ENCODE measurements around the gene FSTL3.
A peak's percentile ranks its signal among the peaks of the same experiment; 100 is the strongest.
"Not testable (repeated sequence)": the region's sequence is repeated elsewhere in the genome, so short reads cannot be mapped to it uniquely, and the experiment has no call there.

Gene FSTL3

GRCh38 chr19:694481-695351 lies 18.5 kb downstream of the FSTL3 start:
- Histone ChIP-seq H3K36me3 (ENCODE audit: control insufficient read depth in 1 of 2, insufficient read depth in 2 of 2, low read length in 2 of 2) (no peaks in the 10 kb centered on the region), H3K9me3 (ENCODE audit: control insufficient read depth in 1 of 2, low read length in 2 of 2) (no peaks in the 10 kb centered on the region), H3K27ac (ENCODE audit: low read length) (no peak overlapping the region), H3K4me3 (ENCODE audit: low read depth in 1 of 2, low read length in 2 of 2) (no peak overlapping the region), H3K27me3 (ENCODE audit: low read depth, low read length) (peaks cover 3% of the 10 kb centered on the region), H3K4me1 (ENCODE audit: control insufficient read depth in 1 of 2, insufficient read depth in 2 of 2, low read length in 2 of 2) (no peaks in the 10 kb centered on the region)

GRCh38 chr19:695352-695949 lies 19.3 kb downstream of the FSTL3 start, which contains the start of gene PRSS57:
Gene PRSS57, minus strand, starts transcription at chr19:695452. Its CDS starts 22 bp downstream, at chr19:695430.
- H3K36me3 ChIP-seq (ENCODE audit: control insufficient read depth in 1 of 2, insufficient read depth in 2 of 2, low read length in 2 of 2): no peaks in the 10 kb centered on the region
- no peak within 1 kb of the TSS for H3K27ac ChIP-seq (ENCODE audit: low read length)
- no peaks in the 10 kb centered on the region for H3K4me1 ChIP-seq (ENCODE audit: control insufficient read depth in 1 of 2, insufficient read depth in 2 of 2, low read length in 2 of 2)
- H3K27me3 ChIP-seq (ENCODE audit: low read depth, low read length): peaks cover 3% of the 10 kb centered on the region
- H3K4me3 ChIP-seq (ENCODE audit: low read depth in 1 of 2, low read length in 2 of 2): no peak within 1 kb of the TSS
- no peaks in the 10 kb centered on the region for H3K9me3 ChIP-seq (ENCODE audit: control insufficient read depth in 1 of 2, low read length in 2 of 2)

GRCh38 chr19:698529-698928 lies 22.3 kb downstream of the FSTL3 start:
- not testable (repeated sequence) for H3K36me3 ChIP-seq (ENCODE audit: control insufficient read depth in 1 of 2, insufficient read depth in 2 of 2, low read length in 2 of 2)

GRCh38 chr19:699885-700284 lies 23.7 kb downstream of the FSTL3 start:
- H3K36me3 ChIP-seq (ENCODE audit: control insufficient read depth in 1 of 2, insufficient read depth in 2 of 2, low read length in 2 of 2); H3K4me3 ChIP-seq (ENCODE audit: low read depth in 1 of 2, low read length in 2 of 2); H3K27ac ChIP-seq (ENCODE audit: low read length); H3K4me1 ChIP-seq (ENCODE audit: control insufficient read depth in 1 of 2, insufficient read depth in 2 of 2, low read length in 2 of 2); H3K9me3 ChIP-seq (ENCODE audit: control insufficient read depth in 1 of 2, low read length in 2 of 2); H3K27me3 ChIP-seq (ENCODE audit: low read depth, low read length): not testable (repeated sequence)

More at GRCh38 chr19:698529-698928, 22.3 kb downstream of the FSTL3 start:
- H3K27ac ChIP-seq (ENCODE audit: low read length); H3K9me3 ChIP-seq (ENCODE audit: control insufficient read depth in 1 of 2, low read length in 2 of 2); H3K4me3 ChIP-seq (ENCODE audit: low read depth in 1 of 2, low read length in 2 of 2); H3K27me3 ChIP-seq (ENCODE audit: low read depth, low read length); H3K4me1 ChIP-seq (ENCODE audit: control insufficient read depth in 1 of 2, insufficient read depth in 2 of 2, low read length in 2 of 2): not testable (repeated sequence)

GRCh38 chr19:702847-703246 lies 26.7 kb downstream of the FSTL3 start:
- not testable (repeated sequence) for H3K27me3 ChIP-seq (ENCODE audit: low read depth, low read length); H3K4me1 ChIP-seq (ENCODE audit: control insufficient read depth in 1 of 2, insufficient read depth in 2 of 2, low read length in 2 of 2); H3K36me3 ChIP-seq (ENCODE audit: control insufficient read depth in 1 of 2, insufficient read depth in 2 of 2, low read length in 2 of 2); H3K9me3 ChIP-seq (ENCODE audit: control insufficient read depth in 1 of 2, low read length in 2 of 2); H3K4me3 ChIP-seq (ENCODE audit: low read depth in 1 of 2, low read length in 2 of 2); H3K27ac ChIP-seq (ENCODE audit: low read length)

- peaks cover 0 to 5% of the 10 kb centered on the region in 2 donors for H3K4me1 ChIP-seq (ENCODE audit: control insufficient read depth in 1 of 2, insufficient read depth in 2 of 2, low read length in 2 of 2)
- H3K9me3 ChIP-seq (ENCODE audit: control insufficient read depth in 1 of 2, low read length in 2 of 2): peaks cover 0 to 3% of the 10 kb centered on the region in 2 donors
- H3K27me3 ChIP-seq (ENCODE audit: low read depth, low read length): no peaks in the 10 kb centered on the region
- no peak overlapping the region for H3K27ac ChIP-seq (ENCODE audit: low read length)
- no peaks in the 10 kb centered on the region for H3K36me3 ChIP-seq (ENCODE audit: control insufficient read depth in 1 of 2, insufficient read depth in 2 of 2, low read length in 2 of 2)
- H3K4me3 ChIP-seq (ENCODE audit: low read depth in 1 of 2, low read length in 2 of 2): peak overlapping the region; percentile 35 to 40
Measured at GRCh38 chr19:703329-703650, 27.1 kb downstream of the FSTL3 start.

- peak overlapping the region in 1 of 2 donors; percentile 35 for H3K4me3 ChIP-seq (ENCODE audit: low read depth in 1 of 2, low read length in 2 of 2)
- H3K27ac ChIP-seq (ENCODE audit: low read length): no peak overlapping the region
- H3K27me3 ChIP-seq (ENCODE audit: low read depth, low read length): no peaks in the 10 kb centered on the region
- peaks cover 0 to 8% of the 10 kb centered on the region in 2 donors for H3K4me1 ChIP-seq (ENCODE audit: control insufficient read depth in 1 of 2, insufficient read depth in 2 of 2, low read length in 2 of 2)
- no peaks in the 10 kb centered on the region for H3K36me3 ChIP-seq (ENCODE audit: control insufficient read depth in 1 of 2, insufficient read depth in 2 of 2, low read length in 2 of 2)
- peaks cover 0 to 3% of the 10 kb centered on the region in 2 donors for H3K9me3 ChIP-seq (ENCODE audit: control insufficient read depth in 1 of 2, low read length in 2 of 2)
Measured at GRCh38 chr19:703651-704446, 27.7 kb downstream of the FSTL3 start.

- no peaks in the 10 kb centered on the region for H3K27me3 ChIP-seq (ENCODE audit: low read depth, low read length)
- H3K36me3 ChIP-seq (ENCODE audit: control insufficient read depth in 1 of 2, insufficient read depth in 2 of 2, low read length in 2 of 2): no peaks in the 10 kb centered on the region
- H3K4me1 ChIP-seq (ENCODE audit: control insufficient read depth in 1 of 2, insufficient read depth in 2 of 2, low read length in 2 of 2): peaks cover 0 to 9% of the 10 kb centered on the region in 2 donors
- H3K4me3 ChIP-seq (ENCODE audit: low read depth in 1 of 2, low read length in 2 of 2): peak overlapping the region in 1 of 2 donors; percentile 25
- peaks cover 0 to 3% of the 10 kb centered on the region in 2 donors for H3K9me3 ChIP-seq (ENCODE audit: control insufficient read depth in 1 of 2, low read length in 2 of 2)
- H3K27ac ChIP-seq (ENCODE audit: low read length): no peak overlapping the region
Measured at GRCh38 chr19:704447-704741, 28.2 kb downstream of the FSTL3 start.

- Histone ChIP-seq H3K4me1 (ENCODE audit: control insufficient read depth in 1 of 2, insufficient read depth in 2 of 2, low read length in 2 of 2) (peaks cover 0 to 17% of the 10 kb centered on the region in 2 donors), H3K4me3 (ENCODE audit: low read depth in 1 of 2, low read length in 2 of 2) (peak within 1 kb of the TSS in 1 of 2 donors; percentile 74), H3K9me3 (ENCODE audit: control insufficient read depth in 1 of 2, low read length in 2 of 2) (peaks cover 0 to 3% of the 10 kb centered on the region in 2 donors), H3K36me3 (ENCODE audit: control insufficient read depth in 1 of 2, insufficient read depth in 2 of 2, low read length in 2 of 2) (no peaks in the 10 kb centered on the region), H3K27ac (ENCODE audit: low read length) (no peak within 1 kb of the TSS), H3K27me3 (ENCODE audit: low read depth, low read length) (no peaks in the 10 kb centered on the region)
Measured at GRCh38 chr19:708154-709143, 32.3 kb downstream of the FSTL3 start, which contains the start of gene PALM. Gene PALM, plus strand, starts transcription at chr19:708935. Its CDS starts 212 bp downstream, at chr19:709147.

- H3K36me3 ChIP-seq (ENCODE audit: control insufficient read depth in 1 of 2, insufficient read depth in 2 of 2, low read length in 2 of 2): no peaks in the 10 kb centered on the region
- no peak overlapping the region for H3K27ac ChIP-seq (ENCODE audit: low read length)
- peaks cover 0 to 17% of the 10 kb centered on the region in 2 donors for H3K4me1 ChIP-seq (ENCODE audit: control insufficient read depth in 1 of 2, insufficient read depth in 2 of 2, low read length in 2 of 2)
- no peaks in the 10 kb centered on the region for H3K27me3 ChIP-seq (ENCODE audit: low read depth, low read length)
- H3K4me3 ChIP-seq (ENCODE audit: low read depth in 1 of 2, low read length in 2 of 2): peak overlapping the region in 1 of 2 donors; percentile 74
- peaks cover 0 to 3% of the 10 kb centered on the region in 2 donors for H3K9me3 ChIP-seq (ENCODE audit: control insufficient read depth in 1 of 2, low read length in 2 of 2)
Measured at GRCh38 chr19:709196-709964, 33.2 kb downstream of the FSTL3 start.

Measured in muscle layer of duodenum (tissue), 2 donors.